NCI-H187 treated with DMSO at 0.1 percent for 48 hours (cell line): Measurements from ENCODE around the gene FBXL19.

Source experiments
- DNase-seq: peaks from one replicate; lab custom pipeline; 2025; lab: John Stamatoyannopoulos, UW

FBXL19 gene

GRCh38 chr16:30894540-30895368 lies 28.6 kb upstream of the FBXL19 start:
- DNase-seq, result no peak

GRCh38 chr16:30895627-30896260 lies 27.6 kb upstream of the FBXL19 start:
- no peak for DNase-seq

- DNase-seq, result no peak
Measured at GRCh38 chr16:30896261-30896888, 27.0 kb upstream of the FBXL19 start, which contains the start of gene CTF1. Gene CTF1 (plus strand): TSS chr16:30896614. CDS start chr16:30896644, 30 bp downstream.

- no peak for DNase-seq
Measured at GRCh38 chr16:30896889-30897733, 26.3 kb upstream of the FBXL19 start.

- no peak for DNase-seq
Measured at GRCh38 chr16:30899794-30900193, 23.6 kb upstream of the FBXL19 start.

- DNase-seq, result no peak
Measured at GRCh38 chr16:30900588-30900987, 22.8 kb upstream of the FBXL19 start.

GRCh38 chr16:30901201-30902028 lies 22.0 kb upstream of the FBXL19 start:
- no peak for DNase-seq

GRCh38 chr16:30902029-30902972 lies 21.1 kb upstream of the FBXL19 start:
- no peak for DNase-seq

- no peak for DNase-seq
Measured at GRCh38 chr16:30903002-30903401, 20.4 kb upstream of the FBXL19 start.

- no peak for DNase-seq
Measured at GRCh38 chr16:30903596-30903995, 19.8 kb upstream of the FBXL19 start.

GRCh38 chr16:30904114-30904780 lies 19.1 kb upstream of the FBXL19 start:
- DNase-seq, result no peak

GRCh38 chr16:30907064-30907463 lies 16.3 kb upstream of the FBXL19 start:
- DNase-seq, result no peak

- DNase-seq, result no peak
Measured at GRCh38 chr16:30910427-30911029, 12.8 kb upstream of the FBXL19 start.

GRCh38 chr16:30912794-30913412 lies 10.5 kb upstream of the FBXL19 start:
- no peak for DNase-seq

GRCh38 chr16:30914830-30915229 lies 8.5 kb upstream of the FBXL19 start:
- no peak for DNase-seq

GRCh38 chr16:30918614-30919013 lies 4.8 kb upstream of the FBXL19 start:
- no peak for DNase-seq

GRCh38 chr16:30920891-30921290 lies 2.5 kb upstream of the FBXL19 start:
- DNase-seq, result no peak

GRCh38 chr16:30921459-30921747 lies 2.0 kb upstream of the FBXL19 start:
- DNase-seq, result no peak
